Lower leg skin (tissue), 3 donors: ENCODE results near the gene NTPCR.

Source experiments
- CTCF ChIP-seq, 3 donors: fragments of 450-650 bp; IDR thresholded peaks; one replicate each; pipeline ENCODE4 v1.5.1; 2016; ENCODE audit warnings: antibody characterized with exemption in 3 of 3, mild to moderate bottlenecking in 3 of 3, moderate library complexity in 2 of 3
- POLR2A ChIP-seq, 2 donors: fragments of 450-650 bp; IDR thresholded peaks; one replicate each; pipeline ENCODE4 v1.6.1; 2016 to 2017; ENCODE audit warnings: antibody characterized with exemption in 2 of 2, mild to moderate bottlenecking in 1 of 2, moderate library complexity in 1 of 2

DNA sequence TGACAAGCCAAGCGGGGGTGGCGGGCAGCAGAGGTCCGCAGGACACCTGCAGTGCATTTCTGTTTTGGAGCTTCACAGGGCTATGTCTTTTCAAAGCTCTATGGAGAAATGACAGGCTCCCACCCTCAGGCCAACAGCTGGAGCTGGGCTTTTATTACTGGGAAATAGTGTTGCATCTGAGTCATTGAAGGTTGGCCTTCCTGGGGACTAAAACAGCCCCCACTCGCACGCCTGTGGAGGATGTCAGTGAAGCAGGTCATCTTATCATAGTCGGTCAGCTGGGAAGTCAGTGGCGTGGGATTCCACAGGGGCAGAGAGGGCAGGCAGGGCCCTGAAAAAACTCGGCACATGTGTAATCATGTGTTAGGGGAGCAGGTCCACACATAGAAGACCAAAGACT lies 55.3 kb downstream of the NTPCR start:
- TF ChIP-seq CTCF (IDR thresholded peaks at IDR 0.05) (no peak), POLR2A (IDR thresholded peaks at IDR 0.05) (no peak)
